ENCODE data around the gene OR52N2. TPM values are rescaled to one million over a fixed set of nuclear protein-coding genes. Genes with fewer than 3 reads are reported as not detected.

The OR52N2 gene
- polyA plus RNA-seq, 1 of the 3 experiments (the other 2 are of a cell fraction) = not detected

DNA sequence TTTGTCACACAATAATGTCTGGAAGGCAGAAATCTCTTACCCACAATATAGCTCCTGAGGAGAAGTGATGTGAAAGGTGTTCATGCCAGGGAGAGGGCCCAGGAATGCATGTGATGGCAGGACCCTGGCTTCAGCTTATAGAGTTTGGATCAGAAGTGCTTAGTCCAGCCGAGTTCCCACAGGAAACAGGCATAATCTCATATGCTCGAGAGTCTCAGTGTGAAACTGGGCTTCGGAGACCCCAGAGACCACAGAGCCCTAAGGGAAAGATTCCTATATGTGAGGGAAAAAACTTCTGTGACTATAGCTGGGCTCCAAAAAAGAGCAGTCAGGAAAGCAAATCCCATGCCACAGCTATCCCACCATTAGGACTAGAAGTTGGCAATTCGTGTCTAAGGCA is 25.5 kb upstream of the OR52N2 start, which contains the start of gene OR52N5:
Gene OR52N5 (minus strand): TSS at position 101 of the 400 bp plus-strand sequence. CDS start 4,721 bp downstream, outside the sequence.
- no peaks in the 10 kb centered on the region for H3K9me3 ChIP-seq
- no peaks in the 10 kb centered on the region for H3K4me1 ChIP-seq (ENCODE audit: control insufficient read depth in 1 of 2, insufficient read depth in 2 of 2, low read depth in 1 of 2, low read length in 1 of 2)
- H3K36me3 ChIP-seq (replicated peaks in 1 of 2; ENCODE audit: control insufficient read depth in 1 of 2, insufficient read depth in 2 of 2, low read length in 1 of 2) = no peaks in the 10 kb centered on the region
- no peaks in the 10 kb centered on the region for H3K27me3 ChIP-seq (ENCODE audit: insufficient read depth)
- H3K4me3 ChIP-seq (ENCODE audit: low read depth in 2 of 2, low read length in 1 of 2) = no peak within 1 kb of the TSS
- no peaks in the 10 kb centered on the region for H3K9me2 ChIP-seq
- H3K79me2 ChIP-seq (ENCODE audit: insufficient read depth) = no peaks in the 10 kb centered on the region
- H3K27ac ChIP-seq (ENCODE audit: low read depth in 2 of 2, low read length in 1 of 2) = no peak within 1 kb of the TSS
- TF ChIP-seq, protein P1, sequence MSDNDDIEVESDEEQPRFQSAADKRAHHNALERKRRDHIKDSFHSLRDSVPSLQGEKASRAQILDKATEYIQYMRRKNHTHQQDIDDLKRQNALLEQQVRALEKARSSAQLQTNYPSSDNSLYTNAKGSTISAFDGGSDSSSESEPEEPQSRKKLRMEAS (IDR thresholded peaks at IDR 0.05; ENCODE audit: low read depth) = no peak
- TF ChIP-seq, protein P2, sequence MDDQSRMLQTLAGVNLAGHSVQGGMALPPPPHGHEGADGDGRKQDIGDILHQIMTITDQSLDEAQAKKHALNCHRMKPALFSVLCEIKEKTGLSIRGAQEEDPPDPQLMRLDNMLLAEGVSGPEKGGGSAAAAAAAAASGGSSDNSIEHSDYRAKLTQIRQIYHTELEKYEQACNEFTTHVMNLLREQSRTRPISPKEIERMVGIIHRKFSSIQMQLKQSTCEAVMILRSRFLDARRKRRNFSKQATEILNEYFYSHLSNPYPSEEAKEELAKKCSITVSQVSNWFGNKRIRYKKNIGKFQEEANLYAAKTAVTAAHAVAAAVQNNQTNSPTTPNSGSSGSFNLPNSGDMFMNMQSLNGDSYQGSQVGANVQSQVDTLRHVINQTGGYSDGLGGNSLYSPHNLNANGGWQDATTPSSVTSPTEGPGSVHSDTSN (IDR thresholded peaks at IDR 0.05) = no peak
- no peak for TF ChIP-seq ELF1 (IDR thresholded peaks at IDR 0.05)
- no peak for TF ChIP-seq NFIC (IDR thresholded peaks at IDR 0.05; ENCODE audit: borderline replicate concordance)
- TF ChIP-seq, protein P3, sequence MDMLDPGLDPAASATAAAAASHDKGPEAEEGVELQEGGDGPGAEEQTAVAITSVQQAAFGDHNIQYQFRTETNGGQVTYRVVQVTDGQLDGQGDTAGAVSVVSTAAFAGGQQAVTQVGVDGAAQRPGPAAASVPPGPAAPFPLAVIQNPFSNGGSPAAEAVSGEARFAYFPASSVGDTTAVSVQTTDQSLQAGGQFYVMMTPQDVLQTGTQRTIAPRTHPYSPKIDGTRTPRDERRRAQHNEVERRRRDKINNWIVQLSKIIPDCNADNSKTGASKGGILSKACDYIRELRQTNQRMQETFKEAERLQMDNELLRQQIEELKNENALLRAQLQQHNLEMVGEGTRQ (IDR thresholded peaks at IDR 0.05; ENCODE audit: borderline replicate concordance, low read depth, low read length) = no peak
- TF ChIP-seq, protein P4, sequence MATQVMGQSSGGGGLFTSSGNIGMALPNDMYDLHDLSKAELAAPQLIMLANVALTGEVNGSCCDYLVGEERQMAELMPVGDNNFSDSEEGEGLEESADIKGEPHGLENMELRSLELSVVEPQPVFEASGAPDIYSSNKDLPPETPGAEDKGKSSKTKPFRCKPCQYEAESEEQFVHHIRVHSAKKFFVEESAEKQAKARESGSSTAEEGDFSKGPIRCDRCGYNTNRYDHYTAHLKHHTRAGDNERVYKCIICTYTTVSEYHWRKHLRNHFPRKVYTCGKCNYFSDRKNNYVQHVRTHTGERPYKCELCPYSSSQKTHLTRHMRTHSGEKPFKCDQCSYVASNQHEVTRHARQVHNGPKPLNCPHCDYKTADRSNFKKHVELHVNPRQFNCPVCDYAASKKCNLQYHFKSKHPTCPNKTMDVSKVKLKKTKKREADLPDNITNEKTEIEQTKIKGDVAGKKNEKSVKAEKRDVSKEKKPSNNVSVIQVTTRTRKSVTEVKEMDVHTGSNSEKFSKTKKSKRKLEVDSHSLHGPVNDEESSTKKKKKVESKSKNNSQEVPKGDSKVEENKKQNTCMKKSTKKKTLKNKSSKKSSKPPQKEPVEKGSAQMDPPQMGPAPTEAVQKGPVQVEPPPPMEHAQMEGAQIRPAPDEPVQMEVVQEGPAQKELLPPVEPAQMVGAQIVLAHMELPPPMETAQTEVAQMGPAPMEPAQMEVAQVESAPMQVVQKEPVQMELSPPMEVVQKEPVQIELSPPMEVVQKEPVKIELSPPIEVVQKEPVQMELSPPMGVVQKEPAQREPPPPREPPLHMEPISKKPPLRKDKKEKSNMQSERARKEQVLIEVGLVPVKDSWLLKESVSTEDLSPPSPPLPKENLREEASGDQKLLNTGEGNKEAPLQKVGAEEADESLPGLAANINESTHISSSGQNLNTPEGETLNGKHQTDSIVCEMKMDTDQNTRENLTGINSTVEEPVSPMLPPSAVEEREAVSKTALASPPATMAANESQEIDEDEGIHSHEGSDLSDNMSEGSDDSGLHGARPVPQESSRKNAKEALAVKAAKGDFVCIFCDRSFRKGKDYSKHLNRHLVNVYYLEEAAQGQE (IDR thresholded peaks at IDR 0.05; ENCODE audit: low read depth, low read length) = no peak
- ChIA-PET POLR2A (no interaction called here), CTCF (interaction anchor here (1.0 kb wide), 1 partner anchor 29 kb away, joined by 3 read pairs; the partner anchor contains the start of gene OR52N4)
- DNase-seq = no peak
- no peak within 1 kb of the TSS for H2AFZ ChIP-seq (ENCODE audit: low read depth)
- 6% methylated on average over 4 of the region's 4 CpGs for WGBS (ENCODE audit: low lambda C conversion rate)
- no peaks in the 10 kb centered on the region for H3F3A ChIP-seq (replicated peaks; ENCODE audit: insufficient read depth)
- H3K9ac ChIP-seq = no peak within 1 kb of the TSS
- H3K4me2 ChIP-seq = no peak within 1 kb of the TSS
- H4K20me1 ChIP-seq (ENCODE audit: insufficient read depth) = no peaks in the 10 kb centered on the region

DNA sequence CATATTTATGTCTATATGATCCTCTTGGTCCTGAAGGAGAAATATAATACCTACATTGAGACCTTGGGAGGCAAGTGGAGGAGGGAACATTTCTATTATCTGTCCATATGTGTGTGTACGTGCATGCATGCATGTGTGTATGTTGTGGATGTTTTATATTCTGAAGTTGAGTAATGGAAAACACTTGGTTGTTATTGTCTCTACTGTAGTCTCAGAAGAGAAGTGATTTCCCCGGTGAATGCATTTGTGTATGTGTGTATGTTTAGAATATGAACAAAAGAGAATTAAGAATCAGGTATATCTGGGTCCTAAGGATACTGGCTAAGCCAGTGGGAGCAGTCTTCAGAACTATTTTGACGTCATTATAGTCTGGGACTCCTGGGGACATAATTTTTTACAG is 17.6 kb upstream of the OR52N2 start, which contains the start of gene OR52N1:
Gene OR52N1 (minus strand): TSS at position 101 of the 400 bp plus-strand sequence. CDS start 2,449 bp downstream, outside the sequence.
- ChIA-PET CTCF (no interaction called here), POLR2A (no interaction called here)
- no peaks in the 10 kb centered on the region for H3K27me3 ChIP-seq (ENCODE audit: insufficient read depth)
- H2AFZ ChIP-seq (ENCODE audit: low read depth) = no peak within 1 kb of the TSS
- no peaks in the 10 kb centered on the region for H3K9me3 ChIP-seq
- no peaks in the 10 kb centered on the region for H3K4me1 ChIP-seq (ENCODE audit: control insufficient read depth in 1 of 2, insufficient read depth in 2 of 2, low read depth in 1 of 2, low read length in 1 of 2)
- H3K27ac ChIP-seq (ENCODE audit: low read depth in 2 of 2, low read length in 1 of 2) = no peak within 1 kb of the TSS
- no peak for DNase-seq
- 0% methylated on average over 3 of the region's 3 CpGs for WGBS (ENCODE audit: low lambda C conversion rate)
- H4K20me1 ChIP-seq (ENCODE audit: insufficient read depth) = no peaks in the 10 kb centered on the region
- H3K4me2 ChIP-seq = no peak within 1 kb of the TSS
- no peaks in the 10 kb centered on the region for H3K36me3 ChIP-seq (replicated peaks in 1 of 2; ENCODE audit: control insufficient read depth in 1 of 2, insufficient read depth in 2 of 2, low read length in 1 of 2)
- no peak for TF ChIP-seq TCF12 (IDR thresholded peaks at IDR 0.05)
- no peak for TF ChIP-seq SIN3A (IDR thresholded peaks at IDR 0.05; ENCODE audit: borderline replicate concordance, low read depth, low read length)
- no peak for TF ChIP-seq MXI1 (IDR thresholded peaks at IDR 0.05; ENCODE audit: low read depth, low read length)
- TF ChIP-seq JUND (IDR thresholded peaks at IDR 0.05) = no peak
- TF ChIP-seq CHD2 (IDR thresholded peaks at IDR 0.05; ENCODE audit: low read length, partially characterized antibody) = no peak
- TF ChIP-seq, protein P5, sequence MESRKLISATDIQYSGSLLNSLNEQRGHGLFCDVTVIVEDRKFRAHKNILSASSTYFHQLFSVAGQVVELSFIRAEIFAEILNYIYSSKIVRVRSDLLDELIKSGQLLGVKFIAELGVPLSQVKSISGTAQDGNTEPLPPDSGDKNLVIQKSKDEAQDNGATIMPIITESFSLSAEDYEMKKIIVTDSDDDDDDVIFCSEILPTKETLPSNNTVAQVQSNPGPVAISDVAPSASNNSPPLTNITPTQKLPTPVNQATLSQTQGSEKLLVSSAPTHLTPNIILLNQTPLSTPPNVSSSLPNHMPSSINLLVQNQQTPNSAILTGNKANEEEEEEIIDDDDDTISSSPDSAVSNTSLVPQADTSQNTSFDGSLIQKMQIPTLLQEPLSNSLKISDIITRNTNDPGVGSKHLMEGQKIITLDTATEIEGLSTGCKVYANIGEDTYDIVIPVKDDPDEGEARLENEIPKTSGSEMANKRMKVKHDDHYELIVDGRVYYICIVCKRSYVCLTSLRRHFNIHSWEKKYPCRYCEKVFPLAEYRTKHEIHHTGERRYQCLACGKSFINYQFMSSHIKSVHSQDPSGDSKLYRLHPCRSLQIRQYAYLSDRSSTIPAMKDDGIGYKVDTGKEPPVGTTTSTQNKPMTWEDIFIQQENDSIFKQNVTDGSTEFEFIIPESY (IDR thresholded peaks at IDR 0.05; ENCODE audit: borderline replicate concordance, low read depth) = no peak
- TF ChIP-seq, protein P3 (IDR thresholded peaks at IDR 0.05; ENCODE audit: borderline replicate concordance, low read depth, low read length) = no peak
- TF ChIP-seq NFIC (IDR thresholded peaks at IDR 0.05; ENCODE audit: borderline replicate concordance) = no peak
- TF ChIP-seq FOXM1 (IDR thresholded peaks at IDR 0.05; ENCODE audit: low read depth) = no peak
- TF ChIP-seq RCOR1 (IDR thresholded peaks at IDR 0.05; ENCODE audit: low read length) = no peak
- no peak within 1 kb of the TSS for H3K9ac ChIP-seq
- H3K79me2 ChIP-seq (ENCODE audit: insufficient read depth) = no peaks in the 10 kb centered on the region
- no peaks in the 10 kb centered on the region for H3K9me2 ChIP-seq
- no peak within 1 kb of the TSS for H3K4me3 ChIP-seq (ENCODE audit: low read depth in 2 of 2, low read length in 1 of 2)
- H3F3A ChIP-seq (replicated peaks; ENCODE audit: insufficient read depth) = no peaks in the 10 kb centered on the region

All from SK-N-SH (cell line).